GM12892 (cell line): Measurements from ENCODE around the gene NACAD.

Source experiments
- POLR2A ChIP-seq: IDR thresholded peaks from 2 replicates; pipeline ENCODE4 v1.6.1; 2011; ENCODE audit warnings: low read depth, low read length, control low read depth
- POLR2AphosphoS5 ChIP-seq: IDR thresholded peaks from 2 replicates; pipeline ENCODE4 v1.6.1; 2011; ENCODE audit warnings: low read depth, low read length, control low read depth

- no peak for TF ChIP-seq POLR2A
- no peak for TF ChIP-seq POLR2AphosphoS5
Observed at GRCh38 chr7:45064047-45064725, 24.6 kb downstream of the NACAD start.
